Gastroesophageal sphincter (tissue), 3 donors: ENCODE results near the gene PYDC1.

ENCODE experiments used
- EP300 ChIP-seq: sonication (generic); formaldehyde crosslinking; IDR thresholded peaks from one replicate; pipeline ENCODE4 v1.6.1; 2017; ENCODE audit warnings: antibody characterized with exemption, mild to moderate bottlenecking
- POLR2A ChIP-seq, 2 donors: fragments of 450-650 bp; IDR thresholded peaks; one replicate each; pipeline ENCODE4 v1.6.1; 2017; ENCODE audit warnings: antibody characterized with exemption in 2 of 2, mild to moderate bottlenecking in 2 of 2, moderate library complexity in 1 of 2
- TF ChIP-seq, protein P1 (sequence below), 4 experiments: fragments of 200-600 bp in 2 of 4; fragments of 450-650 bp in 2 of 4; sonication (generic) in 1 of 4; IDR thresholded peaks; one replicate each; pipeline ENCODE4 v1.5.1; 2017 to 2019; ENCODE audit warnings: antibody characterized with exemption in 4 of 4, mild to moderate bottlenecking in 2 of 4, moderate library complexity in 2 of 4

DNA sequence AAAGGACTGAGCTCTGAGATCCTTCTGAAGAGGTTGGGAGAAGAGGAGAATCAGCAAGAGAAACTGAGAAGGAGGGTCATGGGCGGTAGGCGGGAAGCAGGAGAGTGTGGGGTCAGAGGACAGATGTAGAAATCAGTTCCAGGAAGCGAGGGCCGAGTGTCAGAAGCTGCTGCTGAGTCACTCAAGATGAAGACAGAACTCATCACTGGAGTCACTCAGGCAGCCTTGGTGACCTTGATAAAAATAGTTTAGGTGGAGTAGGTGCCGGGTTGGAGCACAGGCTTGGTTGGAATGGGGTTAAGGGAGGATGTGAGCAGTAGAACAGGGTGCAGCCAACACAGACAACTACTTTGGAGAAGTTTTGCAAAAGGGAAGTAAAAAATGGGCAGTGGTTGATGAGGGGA lies 36.7 kb upstream of the PYDC1 start:
- TF ChIP-seq EP300 = no peak
- TF ChIP-seq, protein P1, sequence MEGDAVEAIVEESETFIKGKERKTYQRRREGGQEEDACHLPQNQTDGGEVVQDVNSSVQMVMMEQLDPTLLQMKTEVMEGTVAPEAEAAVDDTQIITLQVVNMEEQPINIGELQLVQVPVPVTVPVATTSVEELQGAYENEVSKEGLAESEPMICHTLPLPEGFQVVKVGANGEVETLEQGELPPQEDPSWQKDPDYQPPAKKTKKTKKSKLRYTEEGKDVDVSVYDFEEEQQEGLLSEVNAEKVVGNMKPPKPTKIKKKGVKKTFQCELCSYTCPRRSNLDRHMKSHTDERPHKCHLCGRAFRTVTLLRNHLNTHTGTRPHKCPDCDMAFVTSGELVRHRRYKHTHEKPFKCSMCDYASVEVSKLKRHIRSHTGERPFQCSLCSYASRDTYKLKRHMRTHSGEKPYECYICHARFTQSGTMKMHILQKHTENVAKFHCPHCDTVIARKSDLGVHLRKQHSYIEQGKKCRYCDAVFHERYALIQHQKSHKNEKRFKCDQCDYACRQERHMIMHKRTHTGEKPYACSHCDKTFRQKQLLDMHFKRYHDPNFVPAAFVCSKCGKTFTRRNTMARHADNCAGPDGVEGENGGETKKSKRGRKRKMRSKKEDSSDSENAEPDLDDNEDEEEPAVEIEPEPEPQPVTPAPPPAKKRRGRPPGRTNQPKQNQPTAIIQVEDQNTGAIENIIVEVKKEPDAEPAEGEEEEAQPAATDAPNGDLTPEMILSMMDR (IDR thresholded peaks at IDR 0.05) = no peak
- no peak for TF ChIP-seq POLR2A (IDR thresholded peaks at IDR 0.05)
